T-cell (primary cell): ENCODE measurements around the gene GSE1. TPM values are rescaled to one million over a fixed set of nuclear protein-coding genes. Genes with fewer than 3 reads are reported as not detected.
A peak's percentile ranks its signal among the peaks of the same experiment; 100 is the strongest.

Source experiments
- ATAC-seq, 4 experiments: fragments of 200-7000 bp in 3 of 4; fragments of 150-1000 bp in 1 of 4; cut with Tn5 transposase; replicated peaks in 1 of 4; 1 replicate in 3 of 4; 2 replicates in 1 of 4; pipeline ENCODE4 v1.10.0; 2021; ENCODE audit warnings: moderate library complexity in 3 of 4, mild to moderate bottlenecking in 2 of 4, moderate number of reproducible peaks in 1 of 4
- CTCF ChIA-PET, 2 donors: fragments of 300-600 bp; sonication (Branson Sonifier 250); formaldehyde crosslinking; loops; one replicate each; lab custom pipeline; 2022; ENCODE audit warnings: antibody characterized with exemption in 2 of 2; lab: Charles Lee
- POLR2A ChIA-PET, 2 donors: fragments of 300-600 bp; sonication (Branson Sonifier 250); formaldehyde crosslinking; loops; one replicate each; lab custom pipeline; 2022; ENCODE audit warnings: antibody characterized with exemption in 2 of 2; lab: Charles Lee
- DNase-seq, 35 experiments: peaks; one replicate each; pipeline versions ENCODE4 v3.0.0 to v3.0.0-alpha.2; 2013 to 2023
- H3K27ac ChIP-seq: one replicate; pipeline ENCODE4 v1.5.1; 2013; ENCODE audit warnings: low read length
- H3K27me3 ChIP-seq, 2 experiments: replicated peaks in 1 of 2; 1 replicate in 1 of 2; 2 replicates in 1 of 2; pipeline versions ENCODE4 v1.6.1 to v1.7.0; 2013; ENCODE audit warnings: low read length in 1 of 2, mixed read lengths in 1 of 2; ENCODE audit not compliant: control insufficient read depth in 2 of 2, insufficient read depth in 2 of 2; ENCODE audit errors: extremely low read depth in 1 of 2
- H3K36me3 ChIP-seq, 2 donors: 1 replicate in 1 of 2; 2 replicates in 1 of 2; pipeline versions ENCODE4 v1.6.1 to v1.7.0; 2013; ENCODE audit warnings: low read length in 1 of 2; ENCODE audit not compliant: control insufficient read depth in 2 of 2, insufficient read depth in 1 of 2; ENCODE audit errors: extremely low read depth in 1 of 2
- H3K4me1 ChIP-seq, 2 experiments: 1 replicate in 1 of 2; 2 replicates in 1 of 2; pipeline versions ENCODE4 v1.6.1 to v1.7.0; 2013; ENCODE audit warnings: low read length in 2 of 2, mixed read lengths in 1 of 2; ENCODE audit not compliant: insufficient read depth in 2 of 2, control insufficient read depth in 1 of 2; ENCODE audit errors: extremely low read depth in 1 of 2
- H3K4me3 ChIP-seq, 2 donors: 1 replicate in 1 of 2; 2 replicates in 1 of 2; pipeline versions ENCODE4 v1.5.1 to v1.7.0; 2013; ENCODE audit warnings: mild to moderate bottlenecking in 2 of 2, low read length in 1 of 2, moderate library complexity in 1 of 2; ENCODE audit not compliant: control insufficient read depth in 1 of 2; ENCODE audit errors: extremely low read depth in 1 of 2
- H3K9me3 ChIP-seq: 2 replicates; pipeline ENCODE4 v1.7.0; 2013
- H3K27ac Mint-ChIP-seq, 2 donors: one replicate each; pipeline ENCODE4 v1.8.0; 2020 to 2021; ENCODE audit warnings: mild to moderate bottlenecking in 2 of 2, mixed read lengths in 2 of 2
- H3K27me3 Mint-ChIP-seq, 2 donors: one replicate each; pipeline ENCODE4 v1.8.0; 2021 to 2022; ENCODE audit warnings: mixed read lengths in 2 of 2
- H3K36me3 Mint-ChIP-seq: one replicate; pipeline ENCODE4 v1.8.0; 2021; ENCODE audit warnings: mixed read lengths
- H3K4me1 Mint-ChIP-seq, 3 donors: one replicate each; pipeline ENCODE4 v1.8.0; 2020 to 2022; ENCODE audit warnings: mixed read lengths in 3 of 3, mild to moderate bottlenecking in 1 of 3
- H3K4me3 Mint-ChIP-seq, 3 donors: one replicate each; pipeline ENCODE4 v1.8.0; 2020 to 2022; ENCODE audit warnings: mild to moderate bottlenecking in 3 of 3, mixed read lengths in 3 of 3, moderate library complexity in 3 of 3
- H3K9me3 Mint-ChIP-seq, 3 donors: one replicate each; pipeline ENCODE4 v1.8.0; 2020 to 2022; ENCODE audit warnings: mixed read lengths in 3 of 3
- WGBS: methylation state at CpG from one replicate; pipeline ENCODE4 v1.1.5; 2013; ENCODE audit warnings: missing lambda C conversion rate; ENCODE audit not compliant: insufficient coverage; 5-methylcytosine and 5-hydroxymethylcytosine counted together
- total RNA-seq, 35 experiments: library from RNA in 6 of 35; stranded (reverse) in 6 of 35; fragments of 120-200 nt in 1 of 35; gene quantifications; one replicate each; pipeline versions ENCODE4 v1.2.1 to v1.2.4 and lab custom pipeline; 2013 to 2026

Gene GSE1
- total RNA-seq, 5 donors from 2014 or later (not counting 1 experiment from before 2014, with no cell fraction given), result 29.1 to 61.7 (median 37.4) TPM

DNA sequence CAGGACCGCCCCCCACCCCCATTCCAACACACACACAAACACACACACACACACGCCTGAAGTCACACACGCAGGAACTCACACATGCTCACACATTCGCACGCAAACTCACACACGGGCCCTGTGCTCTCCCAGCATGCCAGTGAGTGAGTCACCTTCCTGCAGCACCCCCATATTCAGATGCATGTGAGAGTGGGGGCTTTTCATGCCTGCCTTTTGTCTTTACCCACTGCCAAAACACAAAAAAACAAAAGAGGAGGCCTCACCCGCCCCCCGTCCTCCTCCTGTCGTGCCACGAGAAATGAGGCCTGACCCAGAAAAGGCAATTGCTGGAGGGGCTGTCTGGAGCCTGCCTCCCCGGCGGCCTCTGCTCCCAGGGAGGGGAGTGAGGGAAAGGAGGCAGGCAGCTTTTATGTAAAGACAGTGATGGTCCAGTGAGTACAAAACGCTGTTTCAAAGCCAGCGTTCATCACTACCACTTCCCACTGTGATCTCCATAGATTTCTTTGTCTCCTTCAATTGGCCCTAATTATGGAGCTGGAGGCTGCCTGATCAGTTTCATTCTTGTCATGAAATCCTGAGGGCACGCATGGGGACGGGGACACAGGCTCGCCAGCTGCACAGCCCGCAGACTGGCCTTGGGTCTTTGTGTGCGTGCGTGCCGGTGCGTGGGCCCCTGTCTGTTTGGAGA lies 29.5 kb upstream of the GSE1 start:
- Mint-ChIP-seq H3K27me3 (no peaks in the 10 kb centered on the region), H3K9me3 (no peaks in the 10 kb centered on the region), H3K27ac (peak overlapping the region in 1 of 2 donors; percentile 53), H3K4me3 (no peak overlapping the region), H3K4me1 (peaks cover 23 to 33% (median 31%) of the 10 kb centered on the region in 3 donors), H3K36me3 (peaks cover 10% of the 10 kb centered on the region)
- 54% methylated on average over 7 of the region's 22 CpGs for WGBS
- H3K4me3 ChIP-seq, result no peak overlapping the region
- ChIA-PET CTCF (no interaction called here), POLR2A (no interaction called here)
- DNase-seq (peak in 1 of 35 experiments; percentile 40), ATAC-seq (peak in 3 of 4 experiments; percentile 39 to 71 (median 65))
- H3K27ac ChIP-seq, result no peak overlapping the region
- H3K9me3 ChIP-seq, result no peaks in the 10 kb centered on the region
- H3K36me3 ChIP-seq, result no peaks in the 10 kb centered on the region
- no peaks in the 10 kb centered on the region for H3K27me3 ChIP-seq
- H3K4me1 ChIP-seq, result peaks cover 0 to 49% of the 10 kb centered on the region in 2 experiments

DNA sequence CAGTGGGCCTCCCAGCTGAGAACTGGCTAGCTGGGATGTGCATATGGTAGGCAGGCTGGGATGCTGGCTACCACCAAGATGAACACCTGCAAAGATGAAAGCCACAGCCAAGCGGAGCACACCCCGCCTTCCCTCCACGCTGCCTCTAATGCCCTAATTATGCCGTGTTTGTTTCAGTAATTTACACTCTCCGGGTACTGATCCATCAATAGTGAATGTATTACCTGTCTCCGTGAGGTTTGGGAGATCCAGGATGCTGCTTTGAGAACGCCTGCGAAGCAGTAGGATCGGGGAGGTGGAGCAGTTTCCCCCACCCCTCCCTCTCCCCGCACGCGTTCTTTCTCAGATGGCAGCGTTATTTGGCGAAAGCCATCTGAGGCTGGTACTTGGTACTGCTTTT lies 28.9 kb upstream of the GSE1 start:
- H3K9me3 ChIP-seq, result no peaks in the 10 kb centered on the region
- WGBS, result 89% methylated on average over 6 of the region's 14 CpGs
- DNase-seq (no peak), ATAC-seq (no peak)
- ChIA-PET CTCF (no interaction called here), POLR2A (no interaction called here)
- H3K27ac Mint-ChIP-seq, result no peak overlapping the region
- no peaks in the 10 kb centered on the region for H3K36me3 ChIP-seq
- H3K4me1 Mint-ChIP-seq, result peaks cover 17 to 26% (median 25%) of the 10 kb centered on the region in 3 donors
- no peak overlapping the region for H3K27ac ChIP-seq
- peaks cover 7% of the 10 kb centered on the region for H3K36me3 Mint-ChIP-seq
- no peaks in the 10 kb centered on the region for H3K27me3 Mint-ChIP-seq
- H3K9me3 Mint-ChIP-seq, result no peaks in the 10 kb centered on the region
- H3K4me3 ChIP-seq, result no peak overlapping the region
- peaks cover 0 to 49% of the 10 kb centered on the region in 2 experiments for H3K4me1 ChIP-seq
- no peak overlapping the region for H3K4me3 Mint-ChIP-seq
- H3K27me3 ChIP-seq, result no peaks in the 10 kb centered on the region

- H3K4me1 Mint-ChIP-seq, result peaks cover 12 to 21% (median 20%) of the 10 kb centered on the region in 3 donors
- Histone ChIP-seq H3K36me3 (no peaks in the 10 kb centered on the region), H3K27ac (no peak overlapping the region), H3K27me3 (no peaks in the 10 kb centered on the region), H3K4me1 (peaks cover 0 to 45% of the 10 kb centered on the region in 2 experiments), H3K4me3 (no peak overlapping the region), H3K9me3 (no peaks in the 10 kb centered on the region)
- ChIA-PET CTCF (no interaction called here), POLR2A (no interaction called here)
- H3K9me3 Mint-ChIP-seq, result no peaks in the 10 kb centered on the region
- H3K27ac Mint-ChIP-seq, result no peak overlapping the region
- H3K27me3 Mint-ChIP-seq, result no peaks in the 10 kb centered on the region
- no peak overlapping the region for H3K4me3 Mint-ChIP-seq
- WGBS, result 81% methylated on average over 17 of the region's 20 CpGs
- ATAC-seq, result no peak
- peaks cover 5% of the 10 kb centered on the region for H3K36me3 Mint-ChIP-seq
- DNase-seq, result no peak
These were observed 28.3 kb upstream of the GSE1 start for GRCh38 chr16:85584819-85585282.

DNA sequence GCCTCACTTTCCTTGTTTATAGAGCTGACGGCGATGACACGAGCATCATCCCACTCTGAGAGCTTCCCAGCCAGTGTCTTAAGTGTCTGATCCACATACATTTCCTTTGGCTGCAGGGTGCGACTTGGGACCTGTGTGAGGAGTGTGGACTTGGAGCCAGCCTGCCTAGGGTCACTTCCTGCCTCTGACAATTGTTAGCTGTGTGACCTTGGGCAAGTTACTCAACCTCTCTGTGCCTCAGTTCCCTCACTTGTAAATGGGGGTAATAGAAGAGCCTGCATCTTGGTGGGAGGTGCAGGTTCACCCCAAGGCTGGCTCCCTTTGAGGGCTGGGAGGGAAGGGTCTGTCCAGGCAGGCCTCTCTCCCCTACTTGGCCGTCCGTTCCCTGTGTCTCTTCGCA lies 27.4 kb upstream of the GSE1 start:
- Histone ChIP-seq H3K4me3 (no peak overlapping the region), H3K4me1 (peaks cover 0 to 42% of the 10 kb centered on the region in 2 experiments), H3K27ac (no peak overlapping the region), H3K36me3 (no peaks in the 10 kb centered on the region), H3K9me3 (no peaks in the 10 kb centered on the region), H3K27me3 (no peaks in the 10 kb centered on the region)
- H3K9me3 Mint-ChIP-seq, result no peaks in the 10 kb centered on the region
- POLR2A ChIA-PET, result no interaction called here
- ATAC-seq (no peak), DNase-seq (no peak)
- no peak overlapping the region for H3K4me3 Mint-ChIP-seq
- no peaks in the 10 kb centered on the region for H3K27me3 Mint-ChIP-seq
- CTCF ChIA-PET, result interaction anchor here in 1 of 2 donors (0.6 kb wide), 1 partner anchor 134 kb away, joined by 3 read pairs; no protein-coding TSS in a partner anchor
- no peak overlapping the region for H3K27ac Mint-ChIP-seq
- WGBS, result 93% methylated on average over 4 of the region's 7 CpGs
- peaks cover 10 to 18% (median 17%) of the 10 kb centered on the region in 3 donors for H3K4me1 Mint-ChIP-seq
- peaks cover 3% of the 10 kb centered on the region for H3K36me3 Mint-ChIP-seq

DNA sequence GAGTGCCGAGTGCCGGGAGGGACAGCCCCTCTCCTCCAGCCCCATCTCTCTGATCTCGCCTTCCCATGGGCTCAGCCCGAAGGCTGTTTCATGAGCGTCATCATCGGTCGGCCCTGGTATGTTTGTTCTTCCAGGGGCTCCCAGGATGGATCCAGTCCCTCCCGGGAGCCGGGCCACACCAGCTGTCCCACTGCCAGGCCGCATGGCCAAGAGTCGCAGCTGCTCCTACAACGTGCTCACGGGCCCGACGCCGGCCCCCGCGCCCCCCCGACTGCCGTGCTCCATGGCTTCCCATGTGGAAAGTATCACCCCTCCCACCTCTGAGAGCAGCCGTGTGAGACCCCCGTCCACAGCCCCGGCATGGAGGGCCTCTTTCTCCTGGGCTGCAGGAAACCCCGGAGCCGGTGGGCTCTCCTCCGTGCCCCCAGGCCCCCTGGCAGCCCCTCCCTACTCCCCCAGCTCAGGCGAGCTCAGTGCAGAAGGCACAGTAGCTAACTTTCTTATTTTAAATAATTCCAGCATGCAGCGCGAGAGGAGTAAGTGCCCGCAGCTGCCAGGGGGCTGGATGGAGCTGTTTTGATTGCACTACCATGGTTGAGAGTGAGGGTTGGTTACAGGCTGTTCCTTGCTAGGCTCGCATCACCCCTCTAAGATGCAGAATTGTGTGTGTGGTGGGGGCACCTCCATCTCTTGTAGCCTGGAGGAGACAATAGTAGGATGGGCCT lies 26.6 kb upstream of the GSE1 start:
- no peak for ATAC-seq
- H3K9me3 ChIP-seq, result no peaks in the 10 kb centered on the region
- WGBS, result 88% methylated on average over 18 of the region's 31 CpGs
- no peaks in the 10 kb centered on the region for H3K27me3 Mint-ChIP-seq
- CTCF ChIA-PET, result no interaction called here
- no peaks in the 10 kb centered on the region for H3K36me3 Mint-ChIP-seq
- H3K27ac ChIP-seq, result no peak overlapping the region
- no peaks in the 10 kb centered on the region for H3K36me3 ChIP-seq
- DNase-seq, result no peak
- no peaks in the 10 kb centered on the region for H3K27me3 ChIP-seq
- POLR2A ChIA-PET, result no interaction called here
- no peak overlapping the region for H3K4me3 Mint-ChIP-seq
- H3K4me1 Mint-ChIP-seq, result peaks cover 10 to 17% (median 15%) of the 10 kb centered on the region in 3 donors
- H3K9me3 Mint-ChIP-seq, result no peaks in the 10 kb centered on the region
- H3K4me1 ChIP-seq, result peaks cover 0 to 42% of the 10 kb centered on the region in 2 experiments
- no peak overlapping the region for H3K27ac Mint-ChIP-seq
- H3K4me3 ChIP-seq, result no peak overlapping the region

DNA sequence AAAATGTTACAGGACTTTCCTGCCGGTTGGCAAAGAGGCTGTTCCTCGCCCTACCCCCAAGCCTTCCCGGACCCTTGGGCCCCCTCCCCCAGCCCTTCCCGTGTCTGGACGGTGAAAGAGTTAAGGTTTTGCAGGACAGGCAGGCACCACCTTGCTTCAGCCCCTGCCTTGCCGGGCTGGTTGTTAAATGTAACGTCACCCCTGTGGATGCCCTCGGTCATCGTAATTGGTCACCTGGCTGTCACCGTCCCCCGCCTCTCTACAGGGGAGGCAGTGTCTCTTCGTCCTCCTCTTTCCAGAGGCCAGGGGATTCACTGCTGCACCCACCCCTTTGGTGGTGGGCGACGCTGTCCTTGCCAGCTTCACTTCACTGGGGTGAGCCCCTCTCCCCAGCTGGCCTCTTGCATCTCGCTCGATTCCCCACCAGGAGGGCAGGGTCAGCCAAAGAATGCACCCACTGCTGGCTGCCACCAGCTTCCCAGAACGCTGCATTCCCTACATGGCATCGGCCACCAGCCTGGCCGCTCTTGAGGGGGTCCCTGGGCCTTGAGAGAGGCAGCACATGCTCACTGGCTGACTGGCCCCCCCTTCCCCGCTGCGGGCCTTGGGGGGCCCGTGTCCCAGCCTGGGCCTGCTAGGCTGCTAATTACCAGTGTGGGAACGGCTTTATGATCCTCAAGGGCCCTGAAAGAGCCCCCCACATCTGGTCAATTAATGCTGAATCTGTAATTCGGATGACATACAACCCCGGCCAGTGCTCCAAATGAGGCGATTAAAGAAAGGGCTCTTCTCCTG lies 25.2 kb upstream of the GSE1 start:
- Histone ChIP-seq H3K4me1 (peaks cover 0 to 37% of the 10 kb centered on the region in 2 experiments), H3K27me3 (no peaks in the 10 kb centered on the region), H3K27ac (no peak overlapping the region), H3K9me3 (no peaks in the 10 kb centered on the region), H3K36me3 (no peaks in the 10 kb centered on the region), H3K4me3 (no peak overlapping the region)
- peaks cover 7 to 16% (median 10%) of the 10 kb centered on the region in 3 donors for H3K4me1 Mint-ChIP-seq
- no peak overlapping the region for H3K4me3 Mint-ChIP-seq
- POLR2A ChIA-PET, result no interaction called here
- H3K9me3 Mint-ChIP-seq, result no peaks in the 10 kb centered on the region
- WGBS, result 97% methylated on average over 26 of the region's 26 CpGs
- H3K27ac Mint-ChIP-seq, result no peak overlapping the region
- H3K36me3 Mint-ChIP-seq, result peaks cover 3% of the 10 kb centered on the region
- H3K27me3 Mint-ChIP-seq, result no peaks in the 10 kb centered on the region
- CTCF ChIA-PET, result no interaction called here
- no peak for ATAC-seq
- DNase-seq, result no peak
